GM21576 (cell line): Measurements from ENCODE around the gene MRAP.

Source experiments
- ATAC-seq: cut with Tn5 transposase; IDR thresholded peaks from one replicate; pipeline ENCODE4 v1.9.1; 2021; ENCODE audit warnings: mild to moderate bottlenecking, moderate library complexity; ENCODE audit not compliant: unreplicated experiment

MRAP gene

DNA sequence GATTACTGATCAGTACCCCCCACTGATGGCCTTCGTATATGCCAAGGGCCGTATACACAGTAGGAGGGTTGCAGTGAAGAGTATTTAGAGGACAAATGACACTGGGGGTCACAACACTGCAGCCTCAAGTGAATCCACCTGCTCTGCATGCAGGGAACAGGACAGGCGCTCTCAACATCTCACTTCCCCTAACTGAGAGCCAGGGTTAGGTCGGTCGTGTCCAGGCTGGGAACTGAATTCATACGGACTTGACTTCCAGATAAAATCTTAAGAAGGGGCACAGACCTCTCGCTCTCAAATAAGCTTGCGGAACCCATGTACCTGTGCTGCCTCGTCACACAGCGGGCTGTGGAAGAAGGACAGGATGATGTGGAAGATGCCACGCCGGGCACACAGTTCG, 22.8 kb downstream of the MRAP start:
- ATAC-seq, result no peak

DNA sequence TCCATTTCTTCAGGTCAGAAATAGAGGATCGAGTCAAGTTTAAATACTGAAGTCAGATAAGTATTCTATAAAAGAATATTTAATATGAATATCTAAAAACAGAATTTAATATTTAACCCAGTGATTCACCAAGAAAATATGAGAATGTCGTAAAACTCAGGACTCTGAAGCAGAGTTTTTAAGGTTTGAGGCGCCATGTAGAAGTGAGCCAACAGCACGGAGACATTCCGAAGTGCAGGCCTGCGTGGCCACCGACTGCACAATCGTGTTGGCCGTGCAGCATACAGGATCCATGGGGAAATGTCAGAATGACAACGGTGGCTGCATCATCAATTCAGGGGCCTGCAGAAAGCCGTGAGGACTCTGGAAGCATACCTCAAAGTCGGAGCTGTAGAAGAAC, 23.4 kb downstream of the MRAP start:
- no peak for ATAC-seq

DNA sequence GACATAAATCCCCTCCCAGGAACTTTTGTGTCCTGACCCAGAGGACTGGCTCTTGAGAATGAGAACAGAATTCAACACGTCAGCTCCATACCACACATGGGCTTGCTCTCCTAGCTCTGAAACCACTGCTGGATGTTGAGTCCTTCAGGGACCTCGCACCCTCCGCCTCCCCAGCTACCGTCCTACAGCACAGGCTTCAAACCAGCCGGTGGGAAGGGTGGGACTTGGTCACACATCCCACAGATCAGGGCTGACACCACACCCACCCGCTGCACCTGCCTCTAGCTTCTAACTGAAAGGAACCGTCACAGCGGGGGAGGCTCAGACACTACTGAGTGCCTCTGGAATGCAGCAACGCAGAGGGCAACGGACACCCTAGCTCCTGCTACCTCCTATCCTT, 24.0 kb downstream of the MRAP start:
- no peak for ATAC-seq

DNA sequence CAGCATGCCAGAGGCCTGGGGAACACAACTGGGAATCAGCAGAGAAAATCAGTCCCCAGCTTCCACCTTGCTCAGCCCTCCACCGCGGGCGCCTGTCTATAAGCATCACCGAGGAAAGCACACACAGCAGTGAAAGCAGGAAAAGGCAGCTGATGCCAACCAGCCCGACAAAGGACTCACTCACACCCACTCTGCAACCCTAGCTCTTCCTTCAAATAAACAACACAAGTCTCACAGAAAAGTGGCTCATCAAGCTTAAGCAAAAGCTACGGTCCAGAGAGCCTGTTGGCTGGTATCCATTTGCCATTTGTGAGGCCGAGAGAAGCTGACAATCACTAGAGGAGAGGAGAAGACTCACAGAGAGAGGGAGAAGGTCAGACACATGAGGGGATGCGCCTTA, 27.1 kb downstream of the MRAP start:
- ATAC-seq, result no peak

DNA sequence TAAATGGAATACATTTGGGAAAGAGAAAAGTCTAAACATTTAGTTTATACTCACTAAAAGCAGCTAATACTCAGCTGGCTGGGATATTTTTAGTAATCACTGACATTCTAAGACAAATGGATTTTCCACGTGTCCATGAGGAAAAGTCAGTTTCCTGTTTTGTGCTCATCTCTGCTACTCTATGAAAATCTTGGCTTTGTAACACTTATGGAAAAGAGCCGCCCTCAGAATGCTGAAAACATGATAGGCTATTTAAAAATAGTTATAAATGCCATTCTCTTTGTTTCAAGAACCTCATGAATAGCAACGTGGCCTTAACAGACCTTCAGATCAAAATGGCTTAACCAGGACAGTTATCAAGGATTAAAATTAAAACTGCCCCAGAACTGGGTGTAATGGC, 29.9 kb downstream of the MRAP start:
- ATAC-seq, result no peak

DNA sequence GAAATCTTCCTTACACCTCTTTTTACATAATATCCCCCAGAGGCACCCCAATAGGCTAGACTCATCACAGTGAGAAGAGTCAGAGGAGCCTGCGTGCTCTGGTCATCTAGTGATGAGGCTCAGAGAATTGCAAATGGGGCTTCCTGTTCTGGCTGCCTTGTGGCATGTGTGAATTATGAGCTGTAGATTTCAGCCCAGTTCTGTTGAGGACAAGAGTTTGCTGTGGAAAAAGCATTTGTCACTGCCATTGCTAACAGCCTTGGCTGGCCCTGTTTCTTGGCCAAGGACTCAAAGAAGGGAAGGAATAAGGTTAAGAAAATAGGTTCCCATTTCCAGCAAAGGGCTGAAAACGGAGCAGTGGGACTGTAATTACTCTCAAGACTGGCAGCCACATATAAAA, 30.7 kb downstream of the MRAP start:
- no peak for ATAC-seq

DNA sequence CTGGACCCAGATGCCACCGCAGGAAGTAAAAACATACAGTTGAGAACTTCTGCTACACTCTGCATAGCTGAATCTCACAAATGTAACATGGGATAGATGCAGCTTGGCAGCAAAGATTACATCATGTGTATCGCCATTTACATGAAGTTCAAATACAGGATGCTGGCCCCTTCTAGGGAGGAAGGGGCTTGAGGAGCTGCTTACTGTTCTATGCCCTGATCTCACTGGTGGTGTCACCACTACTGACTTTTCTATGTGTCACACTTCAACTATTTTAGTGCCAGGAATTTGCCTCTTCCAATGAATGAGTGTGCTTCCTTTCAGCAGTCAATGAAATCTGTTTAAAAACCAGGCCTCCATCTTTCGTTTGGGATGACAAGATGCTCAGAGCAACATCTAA, 31.1 kb downstream of the MRAP start:
- ATAC-seq, result no peak

DNA sequence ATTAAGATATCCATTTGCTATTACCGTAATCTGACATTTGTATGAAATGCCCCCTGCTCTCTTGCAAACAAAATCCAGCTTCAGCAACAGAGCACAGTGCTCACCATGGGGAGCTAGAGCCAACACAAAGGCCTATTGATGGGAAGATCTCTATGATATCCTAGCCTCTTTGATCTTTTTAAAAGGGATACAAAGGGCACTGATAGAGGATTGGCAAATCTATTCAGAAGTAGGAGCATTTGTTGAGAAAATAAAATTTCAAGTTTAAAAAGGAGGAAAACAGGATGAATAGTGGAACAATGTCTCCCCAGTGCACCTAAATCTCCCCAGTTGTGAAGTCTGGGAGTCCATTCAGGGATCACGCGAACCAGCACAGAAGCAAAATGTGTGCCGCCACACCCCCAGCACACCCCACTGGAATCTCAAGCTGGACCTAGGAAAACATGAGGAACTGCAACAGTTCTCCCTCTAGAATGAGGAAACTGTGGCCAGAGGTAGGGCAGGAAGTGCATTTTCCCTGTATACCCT, 32.2 kb downstream of the MRAP start:
- ATAC-seq, result no peak

DNA sequence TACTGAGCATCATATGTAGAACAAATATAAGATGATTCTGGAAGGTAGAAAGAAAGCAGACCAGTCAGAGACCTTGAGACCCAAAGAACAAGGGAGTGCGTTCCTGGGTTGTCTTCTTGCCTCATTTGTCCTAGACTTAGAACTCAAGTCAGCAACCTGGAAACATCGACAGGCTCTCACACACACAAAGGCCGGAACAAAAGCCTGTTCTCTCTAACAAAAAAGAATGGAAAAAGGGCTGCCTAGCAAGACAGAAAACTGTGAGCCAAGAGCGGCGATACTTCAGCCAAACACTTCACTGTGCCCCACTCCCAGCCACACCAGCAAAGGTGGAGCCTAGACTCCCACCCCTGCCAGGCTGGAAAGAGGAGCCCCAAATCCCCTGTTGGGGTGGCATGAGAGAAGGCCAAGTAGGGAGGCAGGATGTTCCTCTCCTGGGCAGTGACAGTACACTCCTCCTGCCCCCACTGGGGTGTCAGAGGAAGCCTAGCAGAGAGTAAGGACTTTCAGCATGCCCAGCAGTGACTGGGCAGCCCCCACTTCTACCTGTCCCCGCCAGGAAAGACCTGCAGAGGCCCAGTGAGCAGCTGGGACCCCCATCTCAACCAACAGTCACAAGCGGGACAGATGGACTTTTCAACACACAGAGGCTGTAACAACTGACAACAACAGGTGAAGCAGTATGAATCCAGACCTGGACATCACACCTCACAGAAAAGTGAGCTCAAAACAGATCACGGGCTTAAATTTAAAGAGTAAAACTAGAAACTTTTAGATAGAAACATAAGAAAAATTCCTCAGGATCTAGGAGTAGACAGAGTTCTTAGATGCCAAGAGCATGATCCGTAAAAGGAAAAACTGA, 33.0 kb downstream of the MRAP start:
- ATAC-seq, result no peak

DNA sequence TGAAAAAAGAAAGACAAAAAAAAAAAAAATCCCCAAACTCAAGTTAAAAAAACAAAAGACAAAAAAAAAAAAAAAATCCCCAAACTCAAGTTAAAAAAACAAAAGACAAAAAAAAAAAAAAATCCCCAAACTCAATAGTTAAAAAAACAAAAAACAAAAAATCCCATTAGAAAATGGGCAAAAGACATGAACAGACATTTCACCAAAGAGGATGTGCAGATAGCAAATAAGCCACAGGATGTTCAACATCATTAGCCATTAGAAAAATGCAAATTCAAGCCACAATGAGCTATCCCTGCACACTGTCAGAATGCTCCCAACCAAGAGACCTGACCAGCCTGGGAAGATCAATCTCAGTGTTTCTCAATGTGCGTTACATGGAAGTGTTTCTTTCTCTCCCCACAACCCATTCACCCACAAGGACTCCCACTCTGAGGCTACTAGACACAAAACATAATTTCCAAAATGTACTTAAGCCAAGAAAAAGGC, 33.9 kb downstream of the MRAP start:
- ATAC-seq, result no peak

DNA sequence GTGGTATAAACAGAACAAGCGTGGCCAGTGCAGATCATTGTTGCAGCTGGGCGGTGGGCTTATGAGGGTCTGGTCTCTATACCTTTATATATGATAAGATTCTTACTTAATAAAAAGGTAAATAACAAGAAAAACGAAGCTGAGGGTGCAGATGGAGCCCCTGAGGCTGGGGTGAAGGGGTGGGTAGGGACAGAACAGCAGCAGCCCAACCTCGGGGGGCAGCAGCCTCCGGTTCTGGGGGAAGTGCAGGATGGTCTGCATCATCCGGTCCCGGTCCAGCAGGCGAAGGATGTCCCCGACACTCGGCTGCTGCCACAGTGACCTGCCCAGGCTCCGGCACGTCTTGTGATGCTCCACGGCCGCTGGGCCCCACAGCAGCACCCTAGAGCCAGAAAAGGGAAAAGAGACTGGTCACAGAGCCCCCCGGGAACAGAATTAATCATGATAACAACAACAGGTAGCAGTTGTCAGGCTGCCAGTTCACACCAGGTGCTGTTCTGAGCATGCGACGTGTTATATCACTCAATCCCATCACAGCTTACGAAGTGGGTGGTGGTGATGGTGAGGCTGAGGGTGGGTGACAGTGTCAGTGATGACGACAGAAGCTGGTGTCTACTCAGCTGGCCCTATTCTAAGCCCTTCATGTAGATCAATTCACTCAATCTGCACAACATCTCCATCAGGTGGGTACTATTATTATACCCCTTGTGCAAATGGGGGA, 35.5 kb downstream of the MRAP start:
- ATAC-seq, result no peak

DNA sequence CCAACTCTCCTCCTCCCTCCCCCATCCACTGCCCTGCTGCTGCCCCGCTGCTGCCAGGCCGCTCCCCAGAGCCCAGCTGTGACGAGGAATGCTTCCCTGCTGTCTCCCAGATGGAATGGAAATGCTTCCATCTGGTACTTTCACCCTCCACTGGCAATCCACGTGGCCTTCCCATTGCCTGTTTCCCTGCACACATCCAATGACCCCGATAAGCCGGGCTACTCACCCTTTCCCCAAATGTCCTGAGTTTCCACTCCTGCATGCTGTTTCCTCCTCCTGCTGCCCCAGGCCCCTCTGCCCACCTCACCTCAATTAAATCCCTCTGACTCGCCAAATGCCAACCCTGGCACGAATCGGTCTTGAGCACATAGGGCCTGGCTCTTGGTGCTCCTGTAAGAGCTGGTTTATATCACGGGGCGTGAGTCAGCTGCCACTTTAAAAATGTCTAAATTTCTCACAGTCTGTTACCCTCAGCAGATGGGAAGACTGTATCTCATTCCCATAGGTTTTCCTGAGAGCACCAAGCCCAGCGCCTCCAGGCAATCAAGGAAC, 36.4 kb downstream of the MRAP start:
- ATAC-seq, result no peak

DNA sequence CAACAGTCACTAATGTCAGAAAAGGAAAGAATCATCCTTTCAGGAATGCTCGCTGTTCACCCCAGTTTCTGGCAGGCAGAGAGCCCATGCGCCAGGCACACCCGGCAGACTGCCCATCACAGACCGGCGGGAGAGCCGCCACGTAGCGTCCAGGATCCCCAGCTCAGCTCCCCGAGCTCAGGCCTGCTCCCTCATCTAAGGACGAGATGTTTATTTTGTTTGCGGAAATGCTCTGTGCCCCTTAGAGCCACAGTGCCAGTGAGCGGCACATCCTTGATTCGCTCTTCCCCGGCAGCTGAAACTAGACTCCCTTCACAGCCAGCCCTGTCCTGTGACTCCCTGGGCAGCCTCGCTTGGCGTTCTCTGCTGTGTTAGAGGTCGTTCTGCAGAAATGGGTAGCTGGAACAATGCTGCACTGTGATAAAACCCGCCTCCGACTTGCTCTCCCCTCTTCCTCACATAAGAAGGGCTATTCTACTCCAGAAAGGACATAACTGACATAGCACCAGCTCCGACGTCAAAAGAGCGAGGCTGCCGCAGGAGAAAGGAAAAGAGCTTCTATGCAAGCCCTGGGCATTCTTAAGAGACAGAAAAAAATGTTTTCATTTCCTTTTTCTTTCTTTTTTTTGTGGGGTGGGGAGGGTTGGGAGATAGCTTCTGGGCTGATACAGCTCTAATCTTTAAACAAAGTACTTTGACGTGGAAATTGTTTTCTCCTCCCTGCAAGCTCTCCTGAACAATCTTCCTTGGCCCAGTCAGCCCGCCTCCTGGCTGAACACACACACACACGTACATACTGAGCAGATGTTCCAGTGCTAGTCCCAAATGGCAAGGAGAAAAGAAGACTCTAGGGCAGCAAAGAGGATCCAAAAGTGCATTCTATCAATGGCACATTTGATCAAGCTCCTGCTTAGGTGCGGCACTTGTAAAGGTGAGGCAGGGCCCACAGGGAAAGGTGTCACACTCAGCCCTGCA, 37.2 kb downstream of the MRAP start:
- ATAC-seq, result no peak

DNA sequence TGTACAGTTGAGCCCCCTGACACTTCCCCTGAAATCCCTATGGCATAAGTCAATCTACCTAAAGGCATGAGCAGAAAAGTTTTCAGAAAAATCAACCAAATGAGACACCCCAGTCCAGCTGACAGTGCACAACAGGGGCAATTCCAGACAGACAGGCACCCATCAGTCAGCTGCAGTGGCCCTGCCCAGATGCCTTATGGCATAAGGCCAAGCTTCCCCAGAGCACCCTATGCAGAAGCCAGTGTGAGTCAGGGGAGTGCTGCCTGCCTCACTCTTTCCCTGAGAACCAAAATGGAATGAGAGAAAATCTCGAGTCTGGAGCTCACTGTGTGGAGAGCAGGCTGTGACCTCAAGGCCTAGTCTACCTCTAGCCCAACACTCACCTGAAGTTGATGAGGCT, 38.1 kb downstream of the MRAP start:
- no peak for ATAC-seq

DNA sequence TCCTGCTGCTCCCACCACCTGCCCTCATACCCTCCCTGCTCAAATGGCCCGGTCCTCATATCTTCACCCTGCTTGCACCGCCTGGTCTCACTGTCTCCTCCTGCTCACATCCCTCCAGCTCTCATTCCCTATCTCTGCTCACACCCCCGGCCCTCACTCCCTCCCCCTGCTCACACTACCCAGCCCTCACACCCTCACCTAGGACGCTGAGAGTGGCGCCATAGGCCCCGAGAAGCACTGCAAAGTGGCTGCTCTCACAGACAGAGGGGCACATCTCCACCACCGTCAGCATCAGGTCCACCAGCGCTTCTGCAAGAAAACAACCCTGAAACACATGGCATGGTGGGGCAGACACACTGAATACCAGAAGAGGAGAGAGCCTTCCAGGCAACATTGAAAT, 38.6 kb downstream of the MRAP start:
- no peak for ATAC-seq

DNA sequence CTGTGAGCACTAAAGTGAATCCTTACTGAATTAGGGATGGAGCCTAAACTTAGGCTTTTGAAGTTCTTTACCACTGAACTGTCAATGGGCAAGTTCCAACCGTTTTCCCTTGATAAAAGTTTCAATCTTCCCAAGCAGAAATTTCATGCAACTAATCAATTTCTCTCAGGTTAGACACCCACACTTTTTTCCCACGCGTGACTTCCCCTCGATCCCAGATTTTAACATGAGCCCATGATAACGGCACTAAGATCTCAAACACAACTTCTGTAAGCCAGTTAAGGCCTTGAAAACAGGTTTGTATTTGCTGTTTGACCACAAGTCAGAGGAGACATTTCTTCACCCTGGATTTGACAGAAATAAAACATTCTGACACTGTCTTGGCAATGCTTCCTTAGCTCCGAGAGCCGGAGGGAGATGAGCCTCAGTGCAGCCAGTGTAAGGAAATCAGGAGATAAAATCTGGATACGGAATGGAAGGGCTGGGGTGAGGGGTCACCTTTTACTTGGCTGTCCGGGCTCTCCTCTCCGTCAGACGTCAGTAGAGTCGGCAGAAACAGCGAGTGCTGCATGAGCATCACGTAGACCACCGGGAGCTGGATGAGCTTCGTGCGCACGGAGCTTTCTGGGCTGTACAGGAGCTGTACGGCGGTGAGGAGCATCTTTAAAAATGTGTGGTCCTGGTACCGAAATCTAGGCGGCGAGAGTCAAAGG, 39.7 kb downstream of the MRAP start:
- ATAC-seq, result no peak

DNA sequence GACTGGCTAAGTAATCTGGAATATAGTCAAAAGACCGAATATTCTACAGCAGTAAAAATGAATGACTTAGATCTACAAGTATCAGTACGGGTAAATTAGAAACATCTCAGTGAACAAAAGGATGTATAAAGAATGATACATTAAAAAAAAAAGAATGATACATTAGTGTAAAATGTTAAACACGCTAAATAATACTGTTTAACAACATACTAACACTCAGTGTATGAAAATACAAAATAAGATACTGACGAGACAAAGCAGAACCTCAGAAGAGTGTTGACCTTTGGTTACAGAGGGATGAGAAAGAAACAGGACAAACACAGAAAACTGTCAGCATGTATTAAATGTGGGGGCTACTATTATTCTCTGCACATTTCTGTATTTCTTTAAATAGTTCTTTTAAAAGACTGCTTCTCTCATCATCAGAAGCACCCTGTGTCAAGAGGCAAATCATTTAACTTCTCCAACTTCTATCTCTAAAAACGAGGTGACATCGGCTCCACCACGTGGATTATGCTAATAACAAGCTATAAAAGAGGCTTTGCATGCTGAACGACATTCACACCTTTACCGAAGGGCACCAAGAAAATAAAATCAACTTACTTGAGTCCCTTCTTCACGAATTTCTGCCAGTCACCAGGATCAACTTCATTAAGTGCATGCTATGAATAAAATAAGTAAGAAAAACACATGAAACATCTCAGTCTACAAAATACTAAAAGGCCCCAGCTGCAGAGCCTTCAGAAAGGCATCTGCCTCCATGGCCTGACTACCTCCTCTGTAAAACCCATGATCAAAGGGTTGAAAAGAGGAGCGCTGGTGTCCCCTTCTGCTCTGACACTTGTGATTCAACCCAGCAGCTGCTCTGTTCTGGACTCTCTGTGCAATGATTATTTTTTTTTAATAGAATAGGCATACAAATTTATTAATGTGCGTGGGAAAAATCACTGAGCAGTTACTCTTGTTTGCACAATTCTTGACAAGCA, 42.5 kb downstream of the MRAP start:
- no peak for ATAC-seq

DNA sequence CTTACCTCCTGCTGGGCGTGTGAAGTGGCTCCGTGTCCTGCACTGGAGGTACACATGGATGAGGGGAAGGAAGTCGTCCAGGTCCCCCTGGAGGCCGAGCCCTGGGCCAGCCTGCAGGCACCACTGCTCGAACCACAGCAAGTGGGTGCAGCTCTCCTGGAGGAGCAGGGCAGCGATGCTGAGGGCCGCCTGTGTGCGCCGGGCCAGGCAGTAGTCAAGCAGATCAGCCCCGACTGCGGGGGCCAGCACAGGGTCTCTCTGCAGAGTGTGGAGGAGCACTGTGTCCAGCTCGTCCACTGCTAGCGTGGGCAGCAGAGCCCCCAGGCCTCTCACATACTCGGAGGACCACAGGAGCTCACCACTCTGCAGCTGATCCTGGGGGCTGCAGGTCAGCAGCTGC, 48.3 kb downstream of the MRAP start:
- ATAC-seq, result no peak

DNA sequence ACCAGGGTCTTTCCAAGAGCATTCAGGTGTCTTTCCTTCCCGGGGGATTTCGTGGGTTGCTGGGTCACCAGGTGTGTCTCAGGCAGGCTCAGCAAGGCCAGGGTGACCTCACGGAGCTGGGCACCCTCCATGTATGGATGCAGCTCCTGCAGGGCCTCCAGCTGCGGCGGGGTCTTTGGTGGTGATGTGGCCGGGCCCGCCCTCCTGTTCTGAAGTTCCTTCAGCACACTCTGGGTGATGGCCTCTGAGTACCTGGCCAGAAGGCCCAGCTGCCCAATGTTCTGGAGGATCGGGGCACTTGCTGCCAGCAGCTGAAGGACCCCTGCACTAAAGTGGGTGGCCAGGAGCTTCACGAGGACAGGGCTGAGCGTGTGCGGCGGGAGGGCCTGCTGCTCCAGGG, 48.7 kb downstream of the MRAP start:
- ATAC-seq, result no peak
